Esophagus squamous epithelium (tissue), 5 donors: Measurements from ENCODE around the gene BLTP3A. TPM values are rescaled to one million over a fixed set of nuclear protein-coding genes. Genes with fewer than 3 reads are reported as not detected.
A peak's percentile ranks its signal among the peaks of the same experiment; 100 is the strongest.
"Not testable (repeated sequence)": the region's sequence is repeated elsewhere in the genome, so short reads cannot be mapped to it uniquely, and the experiment has no call there.

Experiments used
- DNase-seq: peaks from one replicate; lab custom pipeline; 2025; lab: John Stamatoyannopoulos, UW
- H3K27ac ChIP-seq, 4 donors: fragments of 200-600 bp; sonication (generic); one replicate each; pipeline ENCODE4 v1.5.1; 2016 to 2019; ENCODE audit warnings: mild to moderate bottlenecking in 1 of 4
- H3K27me3 ChIP-seq, 4 donors: fragments of 200-600 bp; sonication (generic); 1 replicate in 3 of 4; 2 replicates in 1 of 4; pipeline versions ENCODE4 v1.5.1 to v1.6.0; 2017 to 2021; ENCODE audit warnings: antibody characterized with exemption in 1 of 4
- H3K36me3 ChIP-seq, 3 donors: fragments of 200-600 bp; sonication (generic); one replicate each; pipeline ENCODE4 v1.5.1; 2016 to 2019
- H3K4me1 ChIP-seq, 3 donors: fragments of 200-600 bp; sonication (generic); one replicate each; pipeline ENCODE4 v1.5.1; 2017 to 2019
- H3K4me3 ChIP-seq, 4 donors: fragments of 200-600 bp; sonication (generic); 1 replicate in 3 of 4; 2 replicates in 1 of 4; pipeline ENCODE4 v1.5.1; 2016 to 2019; ENCODE audit warnings: mild to moderate bottlenecking in 2 of 4, moderate library complexity in 1 of 4
- H3K9me3 ChIP-seq, 3 donors: fragments of 200-600 bp; sonication (generic); one replicate each; pipeline ENCODE4 v1.5.1; 2016 to 2019
- POLR2A ChIP-seq, 4 donors: fragments of 450-650 bp; IDR thresholded peaks; one replicate each; pipeline ENCODE4 v1.6.1; 2017; ENCODE audit warnings: antibody characterized with exemption in 4 of 4, mild to moderate bottlenecking in 4 of 4, moderate library complexity in 3 of 4
- WGBS, 2 donors: methylation state at CpG; one replicate each; pipeline ENCODE4 v1.1.5; 2018; 5-methylcytosine and 5-hydroxymethylcytosine counted together
- intact Hi-C: fragments of 100-400 bp; cut with DNase I; formaldehyde crosslinking; loops from one replicate; pipeline ENCODE4 v1.15.0; 2022
- total RNA-seq, 4 donors: library from RNA; depleted of rRNA; stranded (reverse); fragments of >200 nt; gene quantifications; one replicate each; pipeline ENCODE4 v1.1.0, GENCODE V29; 2016
- TF ChIP-seq, protein P1 (sequence below), 6 experiments: fragments of 450-650 bp in 4 of 6; fragments of 200-600 bp in 2 of 6; sonication (generic) in 2 of 6; IDR thresholded peaks; one replicate each; pipeline ENCODE4 v1.5.1; 2016 to 2019; ENCODE audit warnings: antibody characterized with exemption in 6 of 6, mild to moderate bottlenecking in 4 of 6, moderate library complexity in 4 of 6
- donor health status: DM: yes; HTN: yes; CAD: no.

The BLTP3A gene
- total RNA-seq, 4 donors from 2014 or later = 7.0 to 8.2 (median 7.5) TPM

DNA sequence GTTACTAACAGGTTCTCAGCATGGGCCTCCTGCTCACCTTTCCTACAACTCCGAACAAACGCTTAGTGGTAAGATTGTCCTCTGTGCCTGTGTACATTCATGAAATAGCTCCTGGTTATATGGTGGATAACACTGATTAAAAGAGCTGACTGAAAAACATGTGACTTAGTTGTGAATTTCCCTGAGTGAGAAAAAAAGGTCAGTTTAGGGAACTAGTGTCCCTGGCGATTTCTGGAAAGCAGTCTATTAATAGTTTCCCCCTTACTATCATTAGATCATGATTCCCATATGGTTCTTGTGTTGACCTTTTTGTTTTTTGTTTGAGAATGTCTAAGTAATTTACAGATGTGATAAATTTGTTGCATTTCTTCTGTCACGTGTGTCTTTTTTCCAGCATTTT is 18.9 kb upstream of the BLTP3A start:
- H3K4me1 ChIP-seq = no peaks in the 10 kb centered on the region

DNA sequence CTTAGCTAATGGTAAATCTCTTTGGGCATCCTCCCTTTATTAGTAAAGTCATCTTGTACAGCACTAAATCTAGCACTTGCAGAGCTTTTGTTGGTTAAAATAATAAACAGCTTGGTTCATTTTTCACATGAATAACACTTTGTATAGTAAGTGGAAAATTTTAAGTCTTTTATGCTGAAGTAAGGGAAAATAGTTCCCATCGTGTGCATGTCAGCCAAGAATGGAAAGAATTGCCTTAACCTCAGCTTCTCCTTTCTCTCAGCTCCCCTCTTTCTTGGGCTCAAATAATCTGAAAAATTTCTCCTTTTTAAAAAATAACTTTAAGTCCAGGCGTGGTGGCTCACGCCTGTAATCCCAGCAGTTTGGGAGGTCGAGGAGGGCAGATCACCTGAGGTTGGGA is 18.0 kb upstream of the BLTP3A start:
- Histone ChIP-seq H3K27ac (peak overlapping the region in 1 of 4 donors; percentile 13), H3K36me3 (peaks cover 6 to 83% (median 22%) of the 10 kb centered on the region in 3 donors), H3K27me3 (no peaks in the 10 kb centered on the region), H3K4me3 (no peak overlapping the region), H3K4me1 (no peaks in the 10 kb centered on the region), H3K9me3 (no peaks in the 10 kb centered on the region)
- no peak for DNase-seq
- intact Hi-C loops = no loop called here
- TF ChIP-seq, protein P1, sequence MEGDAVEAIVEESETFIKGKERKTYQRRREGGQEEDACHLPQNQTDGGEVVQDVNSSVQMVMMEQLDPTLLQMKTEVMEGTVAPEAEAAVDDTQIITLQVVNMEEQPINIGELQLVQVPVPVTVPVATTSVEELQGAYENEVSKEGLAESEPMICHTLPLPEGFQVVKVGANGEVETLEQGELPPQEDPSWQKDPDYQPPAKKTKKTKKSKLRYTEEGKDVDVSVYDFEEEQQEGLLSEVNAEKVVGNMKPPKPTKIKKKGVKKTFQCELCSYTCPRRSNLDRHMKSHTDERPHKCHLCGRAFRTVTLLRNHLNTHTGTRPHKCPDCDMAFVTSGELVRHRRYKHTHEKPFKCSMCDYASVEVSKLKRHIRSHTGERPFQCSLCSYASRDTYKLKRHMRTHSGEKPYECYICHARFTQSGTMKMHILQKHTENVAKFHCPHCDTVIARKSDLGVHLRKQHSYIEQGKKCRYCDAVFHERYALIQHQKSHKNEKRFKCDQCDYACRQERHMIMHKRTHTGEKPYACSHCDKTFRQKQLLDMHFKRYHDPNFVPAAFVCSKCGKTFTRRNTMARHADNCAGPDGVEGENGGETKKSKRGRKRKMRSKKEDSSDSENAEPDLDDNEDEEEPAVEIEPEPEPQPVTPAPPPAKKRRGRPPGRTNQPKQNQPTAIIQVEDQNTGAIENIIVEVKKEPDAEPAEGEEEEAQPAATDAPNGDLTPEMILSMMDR (IDR thresholded peaks at IDR 0.05) = no peak
- no peak for TF ChIP-seq POLR2A (IDR thresholded peaks at IDR 0.05)
- 80 to 84% methylated on average over 4 of the region's 4 CpGs for WGBS, 2 donors

More for the DNA sequence above, 18.9 kb upstream of the BLTP3A start:
- TF ChIP-seq POLR2A (IDR thresholded peaks at IDR 0.05) = no peak
- TF ChIP-seq, protein P1 (IDR thresholded peaks at IDR 0.05) = no peak
- WGBS, 2 donors = 68 to 87% methylated on average over 4 of the region's 4 CpGs
- Histone ChIP-seq H3K4me3 (no peak overlapping the region), H3K9me3 (no peaks in the 10 kb centered on the region), H3K36me3 (peaks cover 6 to 92% (median 30%) of the 10 kb centered on the region in 3 donors), H3K27ac (no peak overlapping the region), H3K27me3 (no peaks in the 10 kb centered on the region)
- intact Hi-C loops = no loop called here
- DNase-seq = no peak

DNA sequence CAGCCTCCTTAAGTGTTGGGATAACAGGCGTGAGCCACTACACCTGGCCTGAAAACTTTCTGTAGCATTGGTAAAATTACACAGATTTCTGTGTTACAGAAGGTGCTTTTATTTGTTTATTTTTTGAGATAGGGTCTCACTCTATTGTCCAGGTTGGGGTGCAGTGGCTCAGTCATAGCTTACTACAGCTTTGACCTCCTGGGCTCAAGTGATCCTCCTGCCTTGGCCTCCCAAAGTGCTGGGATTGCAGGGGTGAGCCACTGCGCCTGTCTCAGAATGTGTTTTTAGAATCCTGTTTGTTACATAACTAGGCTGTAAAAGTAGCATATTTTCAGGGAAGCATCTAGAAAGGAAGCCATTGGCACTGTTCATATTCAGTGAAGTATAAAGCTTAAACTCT is 16.9 kb upstream of the BLTP3A start:
- intact Hi-C loops = no loop called here
- TF ChIP-seq, protein P1 (IDR thresholded peaks at IDR 0.05) = no peak
- no peak for TF ChIP-seq POLR2A (IDR thresholded peaks at IDR 0.05)
- H3K27ac ChIP-seq = no peak overlapping the region
- no peak overlapping the region for H3K4me3 ChIP-seq
- H3K9me3 ChIP-seq = no peaks in the 10 kb centered on the region
- no peaks in the 10 kb centered on the region for H3K27me3 ChIP-seq
- no peak for DNase-seq
- peaks cover 6 to 72% (median 12%) of the 10 kb centered on the region in 3 donors for H3K36me3 ChIP-seq
- H3K4me1 ChIP-seq = no peaks in the 10 kb centered on the region
- 98 to 100% methylated on average over 2 of the region's 2 CpGs for WGBS, 2 donors

DNA sequence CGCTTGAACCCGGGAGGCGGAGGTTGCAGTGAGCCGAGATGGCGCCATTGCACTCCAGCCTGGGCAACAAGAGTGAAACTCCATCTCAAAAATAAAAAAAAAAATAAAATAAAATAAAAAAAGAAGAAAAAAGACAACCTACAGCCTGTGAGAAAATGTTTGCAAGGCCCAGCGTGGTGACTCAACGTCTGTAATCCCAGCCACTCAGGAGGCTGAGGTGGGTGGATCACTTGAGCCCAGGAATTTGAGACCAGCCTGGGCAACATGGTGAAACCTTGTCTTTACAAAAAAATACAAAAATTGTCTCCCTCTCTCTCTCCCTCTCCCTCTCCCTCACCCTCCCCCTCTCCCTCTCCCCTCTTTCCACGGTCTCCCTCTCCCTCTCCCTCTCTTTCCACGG is 6.5 kb upstream of the BLTP3A start:
- DNase-seq = not testable (repeated sequence)
- WGBS, 2 donors = 83 to 88% methylated on average over 8 to 9 of the region's 9 CpGs

DNA sequence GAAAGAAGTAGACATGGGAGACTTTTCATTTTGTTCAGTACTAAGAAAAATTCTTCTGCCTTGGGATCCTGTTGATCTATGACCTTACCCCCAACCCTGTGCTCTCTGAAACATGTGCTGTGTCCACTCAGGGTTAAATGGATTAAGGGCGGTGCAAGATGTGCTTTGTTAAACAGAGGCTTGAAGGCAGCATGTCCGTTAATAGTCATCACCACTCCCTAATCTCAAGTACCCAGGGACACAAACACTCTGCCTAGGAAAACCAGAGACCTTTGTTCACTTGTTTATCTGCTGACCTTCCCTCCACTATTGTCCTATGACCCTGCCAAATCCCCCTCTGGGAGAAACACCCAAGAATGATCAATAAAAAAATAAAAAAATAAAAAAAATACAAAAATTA is 4.7 kb upstream of the BLTP3A start:
- H3K27me3 ChIP-seq, H3K36me3 ChIP-seq, H3K9me3 ChIP-seq, H3K4me3 ChIP-seq, H3K27ac ChIP-seq, H3K4me1 ChIP-seq, DNase-seq, intact Hi-C loops: not testable (repeated sequence)
- 56 to 57% methylated on average over 1 to 2 of the region's 2 CpGs for WGBS, 2 donors

More for the DNA sequence above, 6.5 kb upstream of the BLTP3A start:
- H3K4me3 ChIP-seq, H3K27me3 ChIP-seq, H3K4me1 ChIP-seq, H3K9me3 ChIP-seq, H3K36me3 ChIP-seq, H3K27ac ChIP-seq, intact Hi-C loops: not testable (repeated sequence)

DNA sequence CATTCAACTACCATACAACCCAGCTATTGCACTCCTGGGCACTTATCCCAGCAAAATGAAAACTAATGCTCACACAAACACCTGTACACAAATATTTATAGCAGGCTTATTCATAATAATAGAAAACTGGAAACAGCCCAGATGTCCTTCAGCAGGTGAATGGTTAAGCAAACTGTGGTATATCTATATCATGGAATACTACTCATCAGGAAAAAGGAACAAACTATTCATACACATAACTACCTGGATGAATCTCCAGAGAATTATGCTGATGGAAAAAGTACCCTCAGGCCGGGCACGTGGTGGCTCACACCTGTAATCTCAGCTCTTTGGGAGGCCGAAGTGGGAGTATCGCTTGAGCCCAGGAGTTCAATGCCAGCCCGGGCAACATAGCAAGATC is 3.8 kb upstream of the BLTP3A start:
- DNase-seq = no peak
- WGBS, 2 donors = 89 to 96% methylated on average over 5 of the region's 5 CpGs
- Histone ChIP-seq H3K36me3 (no peaks in the 10 kb centered on the region), H3K27me3 (no peaks in the 10 kb centered on the region), H3K4me3 (no peak overlapping the region), H3K4me1 (peaks cover 3 to 14% (median 9%) of the 10 kb centered on the region in 3 donors), H3K9me3 (no peaks in the 10 kb centered on the region), H3K27ac (no peak overlapping the region)
- intact Hi-C loops = no loop called here
- no peak for TF ChIP-seq POLR2A (IDR thresholded peaks at IDR 0.05)
- TF ChIP-seq, protein P1 (IDR thresholded peaks at IDR 0.05) = no peak
